WTC11 (cell line): Measurements from ENCODE around the gene MAP1LC3B.
"Not testable (repeated sequence)": the region's sequence is repeated elsewhere in the genome, so short reads cannot be mapped to it uniquely, and the experiment has no call there.

Experiments used
- FOXK1 ChIP-seq: sonication (generic); formaldehyde crosslinking; IDR thresholded peaks from 2 replicates; pipeline ENCODE4 v1.8.0; 2022; ENCODE audit warnings: mild to moderate bottlenecking, moderate library complexity, missing genetic modification reagents
- NFYB ChIP-seq: sonication (generic); formaldehyde crosslinking; conservative IDR thresholded peaks from 2 replicates; pipeline ENCODE4 v1.8.0; 2022; ENCODE audit warnings: low read depth, missing genetic modification reagents
- SP1 ChIP-seq: sonication (generic); formaldehyde crosslinking; conservative IDR thresholded peaks from 2 replicates; pipeline ENCODE4 v1.8.1; 2022; ENCODE audit warnings: missing genetic modification reagents
- TF ChIP-seq, protein P1 (sequence below): fragments of 200-600 bp; IDR thresholded peaks from 2 replicates; pipeline ENCODE4 v1.8.0; 2022; ENCODE audit warnings: antibody characterized with exemption
- TF ChIP-seq, protein P2 (sequence below): sonication (generic); formaldehyde crosslinking; IDR thresholded peaks from 2 replicates; pipeline ENCODE4 v1.8.0; 2022; ENCODE audit warnings: mild to moderate bottlenecking, missing genetic modification reagents

DNA sequence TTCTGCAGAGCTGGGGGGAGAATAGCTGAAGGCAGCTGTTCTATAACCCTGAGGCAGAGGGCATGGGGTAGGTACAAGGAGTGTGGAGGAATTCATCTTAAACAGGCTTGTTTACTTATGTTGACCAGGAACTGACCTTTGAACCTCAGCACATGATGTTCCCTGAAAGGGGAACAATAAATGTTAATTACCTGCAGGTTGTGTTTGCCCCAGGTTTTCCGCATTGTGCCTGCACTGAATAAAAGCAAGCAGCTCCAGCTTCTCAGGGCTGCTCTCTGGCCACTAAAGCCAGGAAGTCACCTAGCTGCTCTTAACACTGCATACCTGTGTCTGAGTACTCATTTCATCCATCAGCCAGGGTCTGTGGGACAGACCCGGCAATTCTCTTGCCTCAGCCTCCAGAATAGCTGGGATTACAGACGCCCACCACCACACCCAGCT lies 12.8 kb upstream of the MAP1LC3B start:
- TF ChIP-seq, protein P1, sequence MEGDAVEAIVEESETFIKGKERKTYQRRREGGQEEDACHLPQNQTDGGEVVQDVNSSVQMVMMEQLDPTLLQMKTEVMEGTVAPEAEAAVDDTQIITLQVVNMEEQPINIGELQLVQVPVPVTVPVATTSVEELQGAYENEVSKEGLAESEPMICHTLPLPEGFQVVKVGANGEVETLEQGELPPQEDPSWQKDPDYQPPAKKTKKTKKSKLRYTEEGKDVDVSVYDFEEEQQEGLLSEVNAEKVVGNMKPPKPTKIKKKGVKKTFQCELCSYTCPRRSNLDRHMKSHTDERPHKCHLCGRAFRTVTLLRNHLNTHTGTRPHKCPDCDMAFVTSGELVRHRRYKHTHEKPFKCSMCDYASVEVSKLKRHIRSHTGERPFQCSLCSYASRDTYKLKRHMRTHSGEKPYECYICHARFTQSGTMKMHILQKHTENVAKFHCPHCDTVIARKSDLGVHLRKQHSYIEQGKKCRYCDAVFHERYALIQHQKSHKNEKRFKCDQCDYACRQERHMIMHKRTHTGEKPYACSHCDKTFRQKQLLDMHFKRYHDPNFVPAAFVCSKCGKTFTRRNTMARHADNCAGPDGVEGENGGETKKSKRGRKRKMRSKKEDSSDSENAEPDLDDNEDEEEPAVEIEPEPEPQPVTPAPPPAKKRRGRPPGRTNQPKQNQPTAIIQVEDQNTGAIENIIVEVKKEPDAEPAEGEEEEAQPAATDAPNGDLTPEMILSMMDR: not testable (repeated sequence)
- TF ChIP-seq NFYB, FOXK1, SP1 (CRISPR knock-in tag): not testable (repeated sequence)
- TF ChIP-seq, protein P2, sequence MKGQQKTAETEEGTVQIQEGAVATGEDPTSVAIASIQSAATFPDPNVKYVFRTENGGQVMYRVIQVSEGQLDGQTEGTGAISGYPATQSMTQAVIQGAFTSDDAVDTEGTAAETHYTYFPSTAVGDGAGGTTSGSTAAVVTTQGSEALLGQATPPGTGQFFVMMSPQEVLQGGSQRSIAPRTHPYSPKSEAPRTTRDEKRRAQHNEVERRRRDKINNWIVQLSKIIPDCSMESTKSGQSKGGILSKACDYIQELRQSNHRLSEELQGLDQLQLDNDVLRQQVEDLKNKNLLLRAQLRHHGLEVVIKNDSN (CRISPR knock-in tag): not testable (repeated sequence)
